Activated CD4-positive, alpha-beta T cell treated with anti-CD3 and anti-CD28 coated beads for 4 hours (primary cell): ENCODE results near the gene DIP2C.
"Not testable (repeated sequence)": the region's sequence is repeated elsewhere in the genome, so short reads cannot be mapped to it uniquely, and the experiment has no call there.

Source experiments
- DNase-seq, 2 donors: peaks; one replicate each; pipeline ENCODE4 v3.0.0-alpha.2; 2020

Gene DIP2C

DNA sequence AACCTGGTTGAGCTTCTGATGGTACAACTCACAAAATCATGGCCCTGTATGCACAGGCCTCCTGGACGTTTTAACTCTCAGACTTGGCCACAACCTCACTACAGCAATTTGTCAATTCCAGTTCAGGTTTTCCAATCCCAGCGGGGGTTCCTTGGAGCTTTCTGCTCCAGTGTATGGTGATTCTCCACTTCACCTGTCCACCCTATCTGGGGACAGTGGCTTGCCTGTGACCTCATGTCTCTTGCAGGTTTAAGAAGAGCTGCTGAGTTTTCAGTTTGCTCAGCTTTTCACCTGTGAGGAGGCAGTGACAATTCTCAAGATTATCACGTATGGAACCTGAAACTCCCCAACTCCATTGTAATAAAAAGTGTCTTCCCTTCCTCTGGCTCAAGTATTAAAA lies 254.1 kb downstream of the DIP2C start:
- no peak for DNase-seq

DNA sequence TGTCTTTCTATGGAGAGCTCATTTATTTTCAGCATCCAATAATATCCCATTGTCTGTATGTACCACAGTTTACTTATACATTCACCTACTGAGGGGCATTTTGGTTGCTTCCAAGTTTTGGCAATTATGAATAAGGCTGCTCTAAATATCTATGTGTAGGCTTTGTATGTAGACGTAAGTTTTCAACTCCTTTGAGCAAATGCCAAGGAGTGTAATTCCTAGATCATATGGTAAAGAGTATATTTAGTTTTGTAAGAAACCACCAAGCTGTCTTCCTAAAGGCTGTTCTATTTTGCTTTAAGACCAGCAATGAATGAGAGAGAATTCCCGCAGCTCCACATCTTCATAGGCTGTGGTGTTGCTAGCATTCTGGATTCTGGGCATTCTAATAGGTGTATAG lies 259.8 kb downstream of the DIP2C start:
- no peak for DNase-seq

DNA sequence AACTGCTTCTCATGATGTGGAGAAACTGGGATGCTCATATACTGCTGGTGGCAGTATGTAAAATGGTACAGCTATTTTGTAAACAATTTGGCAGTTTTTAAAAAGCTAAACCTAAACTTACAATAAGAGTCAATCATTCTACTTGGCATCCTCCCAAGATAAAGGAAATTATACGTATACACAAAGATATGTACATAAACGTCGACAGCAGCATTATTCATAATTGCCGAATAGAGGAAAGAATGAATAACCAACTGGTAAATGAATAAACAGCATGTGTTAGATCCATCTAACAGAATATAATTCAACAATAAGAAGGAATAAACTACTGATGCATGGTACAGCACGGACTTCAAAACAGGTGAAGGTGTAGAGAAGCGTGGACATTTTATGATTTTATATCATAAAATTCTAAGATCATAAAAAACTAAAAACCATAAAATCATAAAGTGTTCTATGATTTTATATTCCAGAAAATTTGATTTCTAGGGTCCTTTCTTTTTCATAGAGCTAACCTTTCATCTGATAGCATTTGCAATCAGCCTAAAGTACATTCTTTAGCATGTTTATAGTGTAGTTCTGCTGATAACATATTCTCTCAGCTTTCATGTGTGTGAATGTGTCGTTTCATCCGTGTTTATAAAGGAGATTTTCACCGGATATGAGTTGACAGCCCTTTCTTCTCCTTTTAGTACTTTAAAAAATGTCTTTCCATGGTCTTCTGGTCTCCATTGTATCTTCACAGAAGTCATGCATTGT lies 261.5 kb downstream of the DIP2C start:
- DNase-seq: no peak

DNA sequence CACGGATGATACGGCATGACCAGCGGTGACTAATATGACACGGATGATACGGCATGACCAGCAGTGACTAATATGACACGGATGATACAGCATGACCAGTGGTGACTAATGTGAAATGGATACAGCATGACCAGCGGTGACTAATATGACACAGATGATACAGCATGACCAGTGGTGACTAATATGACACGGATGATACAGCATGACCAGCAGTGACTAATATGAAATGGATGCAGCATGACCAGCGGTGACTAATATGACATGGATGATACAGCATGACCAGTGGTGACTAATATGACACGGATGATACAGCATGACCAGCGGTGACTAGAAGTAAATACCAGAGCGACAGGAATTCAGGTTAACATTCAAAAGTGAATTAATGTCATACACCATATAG lies 264.1 kb downstream of the DIP2C start:
- not testable (repeated sequence) for DNase-seq

DNA sequence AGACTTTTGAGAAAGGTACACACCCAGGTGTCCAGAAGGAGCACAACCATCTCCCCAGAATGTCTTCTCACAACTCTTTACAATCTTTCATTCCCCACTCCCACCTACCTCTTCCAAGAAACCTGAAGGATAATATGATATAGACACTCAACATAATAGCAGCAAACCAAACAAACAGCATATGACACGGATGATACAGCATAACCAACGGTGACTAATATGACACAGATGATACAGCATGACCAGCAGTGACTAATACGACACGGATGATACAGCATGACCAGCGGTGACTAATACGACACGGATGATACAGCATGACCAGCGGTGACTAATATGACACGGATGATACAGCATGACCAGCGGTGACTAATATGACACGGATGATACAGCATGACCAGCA lies 264.7 kb downstream of the DIP2C start:
- not testable (repeated sequence) for DNase-seq

DNA sequence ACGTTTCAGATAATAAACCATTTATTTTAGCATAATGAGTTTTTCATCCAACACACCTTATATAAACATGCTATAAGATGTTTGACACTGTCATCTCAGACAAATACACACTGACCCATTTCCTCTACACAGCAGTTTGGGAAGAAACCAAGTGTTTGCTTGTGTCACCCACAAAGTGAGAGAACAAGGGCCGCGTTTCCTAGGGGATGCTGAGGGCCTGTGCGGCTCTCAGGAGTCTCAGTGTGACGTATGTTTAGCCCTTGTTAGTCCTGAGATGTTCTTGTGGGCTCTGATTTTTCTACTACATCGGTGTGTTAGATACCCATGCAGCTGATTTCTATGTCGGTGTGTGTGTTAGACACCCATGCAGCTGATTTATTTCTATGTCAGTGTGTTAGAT lies 266.3 kb downstream of the DIP2C start:
- no peak for DNase-seq

DNA sequence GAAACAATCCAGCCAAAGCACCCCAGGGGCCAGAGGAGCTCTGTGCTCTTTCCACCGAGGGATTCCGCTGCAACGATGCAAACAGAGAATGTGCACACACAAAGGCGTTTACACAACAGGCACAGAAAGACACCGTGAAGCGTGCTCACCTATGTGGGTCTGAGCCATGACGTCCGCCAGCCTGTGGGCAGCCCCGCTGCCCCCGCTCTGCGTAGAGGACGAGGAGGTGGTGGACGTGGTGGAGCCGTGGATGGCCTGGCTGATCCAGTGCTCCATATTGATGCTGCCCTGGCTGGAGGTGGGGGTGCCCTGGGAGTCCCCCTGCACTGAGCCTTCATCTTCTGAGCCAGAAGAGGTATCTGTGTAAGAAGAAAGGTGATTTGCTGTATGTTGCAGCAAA lies 266.8 kb downstream of the DIP2C start:
- DNase-seq: no peak

DNA sequence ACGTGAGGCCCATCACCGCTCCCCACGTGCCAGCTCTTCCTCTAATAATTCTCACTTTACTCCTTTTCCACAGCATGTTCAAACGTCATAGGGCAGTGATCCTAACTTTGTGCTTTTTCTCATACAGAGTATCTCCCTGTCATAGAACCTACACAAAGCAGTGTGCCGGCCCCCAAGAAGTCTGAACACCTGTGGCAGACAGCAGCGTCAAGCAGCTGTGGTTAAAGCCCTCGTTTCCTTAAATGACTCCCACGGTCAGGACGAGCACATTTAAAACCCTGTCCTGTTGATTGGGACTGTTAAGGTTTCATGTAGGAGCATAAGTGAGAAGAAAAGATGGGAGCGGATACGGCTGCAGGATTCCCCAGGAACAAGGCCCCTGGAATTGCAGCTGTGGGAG lies 267.2 kb downstream of the DIP2C start:
- DNase-seq: no peak

DNA sequence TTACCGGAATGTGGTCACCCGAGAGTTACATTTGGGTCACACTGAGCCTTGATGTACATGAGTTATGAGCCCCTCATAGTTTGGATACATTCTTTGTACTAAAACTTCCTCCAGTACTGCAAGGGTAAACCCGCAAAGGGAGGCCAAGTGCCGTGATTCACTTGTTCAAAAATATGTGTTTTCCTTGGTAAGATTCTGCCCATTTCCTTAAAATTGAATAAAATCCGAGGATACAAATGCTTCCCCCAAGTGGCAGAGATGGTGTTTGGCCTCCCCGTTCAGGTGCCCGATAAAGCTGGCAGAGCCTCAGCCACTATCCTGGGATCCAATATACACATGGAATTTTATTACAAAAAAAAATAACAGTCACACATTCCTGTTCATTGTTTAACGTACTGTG lies 268.3 kb downstream of the DIP2C start:
- DNase-seq: no peak

DNA sequence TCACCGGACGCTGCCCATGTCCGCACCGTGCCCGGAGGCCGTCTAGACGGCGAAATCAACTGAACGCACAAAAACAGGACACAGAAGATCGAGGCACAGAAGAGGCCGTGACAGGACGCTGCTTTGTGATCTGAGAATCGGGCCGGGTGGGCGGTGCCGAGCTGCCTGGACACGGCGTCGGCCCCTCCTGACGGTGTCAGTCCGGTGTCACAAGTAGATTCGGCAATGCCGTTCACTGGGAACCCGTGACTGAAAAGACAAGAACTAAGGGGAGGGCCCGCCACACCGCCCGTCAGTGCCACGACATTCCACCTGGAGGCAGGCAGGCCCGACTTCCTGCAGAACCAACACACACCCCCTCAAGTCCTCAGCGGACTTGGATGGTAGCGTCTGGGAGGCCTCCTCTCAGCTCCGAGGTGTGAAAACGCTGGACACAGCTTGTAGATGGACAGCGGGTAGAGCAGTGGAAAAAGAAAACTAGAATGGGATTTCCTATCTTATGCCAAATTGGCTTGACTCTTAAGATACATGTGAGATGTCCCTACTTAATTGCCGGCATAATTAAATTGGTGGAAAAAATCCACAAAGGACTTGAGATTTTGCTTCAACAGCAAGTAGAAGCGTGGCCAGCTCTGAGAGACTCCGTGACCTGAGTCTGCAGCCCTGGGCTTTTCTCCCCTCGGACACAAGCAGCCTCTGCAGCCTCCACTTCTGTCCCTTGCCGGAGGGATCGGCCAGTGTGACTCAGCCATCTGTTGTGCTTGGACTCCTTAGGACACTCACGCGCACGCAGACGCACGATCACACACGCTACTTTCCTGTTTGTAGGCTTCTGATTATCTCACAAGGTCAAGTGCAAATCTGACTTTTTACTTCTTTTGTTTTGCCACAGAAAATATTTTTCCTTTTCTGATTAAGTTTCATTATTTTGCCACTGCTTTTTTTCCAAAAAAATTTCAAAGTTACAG lies 269.0 kb downstream of the DIP2C start:
- DNase-seq: no peak

DNA sequence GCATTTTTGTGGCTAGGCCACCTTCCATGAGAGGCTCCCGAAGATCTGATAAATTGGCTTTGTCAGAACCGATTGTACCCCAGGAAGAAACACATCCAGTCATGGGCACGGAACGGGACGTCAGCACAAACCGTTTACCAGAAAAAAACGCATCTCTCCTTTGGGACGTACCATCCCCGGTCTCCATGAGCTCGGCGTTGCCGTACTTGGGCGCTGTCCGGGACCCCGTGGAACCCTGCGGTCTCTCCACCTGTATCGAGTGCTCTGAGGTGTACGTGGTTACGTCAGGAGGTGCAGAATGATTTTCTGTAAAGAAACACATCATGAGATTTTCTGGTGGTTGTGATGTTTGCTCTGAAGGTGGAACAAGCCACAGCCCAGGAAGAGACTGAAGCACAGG lies 270.6 kb downstream of the DIP2C start:
- no peak for DNase-seq

DNA sequence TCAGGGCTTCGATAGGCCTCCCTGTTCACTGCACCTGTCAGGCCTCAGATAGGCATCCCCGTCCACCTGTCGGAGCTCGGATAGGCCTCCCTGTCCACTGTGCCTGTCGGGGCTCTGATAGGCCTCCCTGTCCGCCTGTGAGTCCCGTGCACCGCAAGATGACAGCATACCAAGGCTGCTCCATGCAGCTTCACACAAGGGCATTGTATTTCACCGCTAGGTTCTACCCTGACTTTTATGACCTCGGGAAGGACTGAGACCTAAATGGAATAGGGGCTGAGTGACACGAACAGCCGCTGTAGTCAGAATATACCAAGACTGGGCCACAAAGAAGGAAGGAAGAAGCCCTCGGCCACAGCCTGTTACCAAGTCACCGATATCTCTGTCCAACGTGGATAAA lies 271.2 kb downstream of the DIP2C start:
- no peak for DNase-seq

DNA sequence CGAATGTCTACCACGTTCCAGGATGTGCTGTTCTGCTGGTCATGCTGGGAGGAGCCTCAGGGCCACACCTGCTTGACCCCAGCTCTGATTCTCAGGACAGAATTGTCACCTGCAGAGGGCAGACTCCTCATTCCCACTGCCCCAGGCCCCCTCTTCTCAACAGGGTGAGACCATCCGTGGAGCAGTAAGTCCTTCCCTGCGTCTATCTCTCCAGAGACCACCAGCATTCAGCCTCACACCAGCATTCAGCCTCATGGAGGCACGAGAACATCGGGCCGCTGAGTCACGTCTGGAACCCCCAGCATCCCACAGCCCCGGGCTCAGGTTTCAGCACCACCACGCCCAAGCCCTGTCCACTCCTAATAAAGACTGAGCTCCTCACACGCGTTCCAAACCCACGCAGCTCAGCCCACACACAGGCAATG lies 273.4 kb downstream of the DIP2C start:
- DNase-seq: no peak

DNA sequence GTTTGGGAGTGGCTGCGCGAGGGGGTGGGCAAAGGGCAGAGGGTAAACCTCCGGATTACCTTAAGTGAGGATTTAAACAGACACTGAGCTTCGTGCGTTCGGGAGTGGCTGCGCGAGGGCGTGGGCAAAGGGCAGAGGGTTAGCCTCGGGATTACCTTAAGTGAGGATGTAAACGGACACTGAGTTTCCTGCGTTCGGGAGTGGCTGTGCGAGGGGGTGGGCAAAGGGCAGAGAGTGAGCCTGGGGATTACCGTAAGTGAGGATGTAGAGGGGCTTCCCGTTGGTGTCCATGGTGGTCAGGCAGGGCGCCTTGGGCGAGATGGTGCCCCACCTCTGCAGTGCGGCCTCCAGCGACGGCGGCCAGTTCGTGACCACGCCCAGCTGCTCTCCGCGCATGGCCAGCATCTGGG lies 275.8 kb downstream of the DIP2C start:
- DNase-seq: no peak

DNA sequence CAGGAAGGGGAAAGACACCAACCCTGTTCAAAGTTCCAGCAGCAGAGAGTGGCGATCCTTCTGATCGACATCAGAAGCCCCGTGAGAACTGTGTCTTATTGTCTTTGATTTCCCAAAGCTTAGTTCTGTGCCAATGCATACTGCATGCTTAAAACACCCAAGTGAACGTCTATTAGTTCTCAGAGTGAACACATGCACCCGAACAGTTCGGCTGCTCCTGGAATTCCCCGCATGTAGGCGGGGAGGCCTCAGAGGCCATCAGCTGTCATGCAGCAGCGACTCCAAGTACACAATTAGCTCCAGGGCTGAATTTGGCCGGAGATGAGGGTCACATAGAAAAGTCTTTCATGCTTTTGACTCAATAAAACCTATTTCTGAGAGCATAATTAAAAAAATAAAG lies 277.4 kb downstream of the DIP2C start:
- DNase-seq: no peak

DNA sequence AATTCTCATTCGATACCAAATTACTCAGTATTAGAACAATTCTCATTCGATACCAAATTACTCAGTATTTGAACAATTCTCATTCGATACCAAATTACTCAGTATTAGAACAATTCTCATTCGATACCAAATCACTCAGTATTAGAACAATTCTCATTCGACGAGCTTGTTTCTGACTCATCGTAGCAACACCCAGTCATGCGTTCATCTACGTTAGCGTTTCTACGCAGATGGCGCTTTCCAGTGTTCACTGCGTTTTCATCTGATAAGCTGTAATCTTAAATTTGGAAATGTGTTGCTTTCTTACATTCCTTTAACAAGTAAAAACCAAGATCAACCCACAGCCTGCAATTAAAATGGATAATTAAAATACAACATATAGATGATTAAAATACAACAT lies 277.9 kb downstream of the DIP2C start:
- no peak for DNase-seq

DNA sequence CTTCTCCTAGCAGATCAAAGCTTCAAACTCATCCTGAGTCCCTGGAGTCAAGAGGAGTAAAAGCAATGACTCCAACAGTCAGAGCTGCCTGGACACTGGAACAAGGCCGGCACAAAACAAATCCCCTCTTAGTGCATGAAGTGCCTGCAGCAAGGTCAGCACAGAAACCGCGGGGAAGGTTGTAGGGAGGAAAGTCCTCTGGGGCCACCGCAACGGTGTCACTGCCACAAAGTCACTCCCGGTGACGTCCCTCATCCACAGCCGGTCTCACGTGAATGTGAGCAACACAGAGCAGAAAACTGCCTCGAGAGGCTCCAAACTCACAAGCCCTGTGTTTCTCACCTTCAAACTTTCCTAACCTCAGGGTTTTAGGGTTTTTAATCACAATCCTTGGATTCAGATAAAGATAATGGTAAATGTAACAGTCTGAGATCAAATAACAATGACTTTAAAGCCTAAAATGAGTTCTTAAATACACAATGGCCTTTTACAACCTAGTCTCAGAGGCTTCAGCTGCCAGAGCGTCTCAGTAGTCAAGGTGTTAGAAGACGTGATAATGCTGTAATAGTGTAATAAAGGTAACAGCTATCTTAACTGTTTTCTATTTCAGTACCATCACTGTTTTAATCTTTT lies 279.9 kb downstream of the DIP2C start:
- no peak for DNase-seq

DNA sequence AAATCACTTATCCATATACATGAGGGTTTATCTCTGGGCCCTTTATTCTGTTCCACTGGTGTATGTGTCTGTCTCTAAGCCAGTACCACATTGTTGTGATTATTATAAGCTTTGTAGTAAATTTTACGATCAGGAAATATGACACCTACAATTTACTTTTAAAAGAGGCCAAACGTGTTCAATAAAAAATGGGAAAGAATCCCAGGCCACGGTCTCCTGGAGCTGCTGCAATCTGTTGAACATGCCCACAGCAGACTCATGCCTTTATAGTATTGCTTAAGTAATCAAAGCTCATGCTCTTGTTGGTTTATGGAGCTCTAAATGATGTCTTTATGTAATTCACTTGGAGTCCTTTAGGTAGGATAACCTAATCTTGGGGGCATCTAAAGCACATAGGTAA lies 281.2 kb downstream of the DIP2C start:
- DNase-seq: no peak

DNA sequence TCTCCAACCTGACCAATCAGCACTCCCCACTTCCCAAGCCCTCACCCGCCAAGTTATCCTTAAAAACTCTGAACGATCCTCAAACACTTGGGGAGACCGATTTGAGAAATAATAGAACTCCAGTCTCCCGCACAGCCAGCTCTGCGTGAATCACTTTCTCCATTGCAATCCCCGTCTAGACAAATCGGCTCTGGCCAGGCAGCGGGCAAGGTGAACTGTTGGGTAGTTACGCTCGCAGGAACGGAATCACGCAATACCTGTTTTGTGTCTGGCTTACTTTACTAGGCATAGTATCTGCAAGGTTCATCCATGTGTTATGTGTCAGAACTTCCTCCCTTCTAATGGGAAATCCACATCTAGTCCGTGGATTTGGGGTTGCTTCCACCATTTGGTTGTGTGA lies 282.5 kb downstream of the DIP2C start:
- DNase-seq: no peak

DNA sequence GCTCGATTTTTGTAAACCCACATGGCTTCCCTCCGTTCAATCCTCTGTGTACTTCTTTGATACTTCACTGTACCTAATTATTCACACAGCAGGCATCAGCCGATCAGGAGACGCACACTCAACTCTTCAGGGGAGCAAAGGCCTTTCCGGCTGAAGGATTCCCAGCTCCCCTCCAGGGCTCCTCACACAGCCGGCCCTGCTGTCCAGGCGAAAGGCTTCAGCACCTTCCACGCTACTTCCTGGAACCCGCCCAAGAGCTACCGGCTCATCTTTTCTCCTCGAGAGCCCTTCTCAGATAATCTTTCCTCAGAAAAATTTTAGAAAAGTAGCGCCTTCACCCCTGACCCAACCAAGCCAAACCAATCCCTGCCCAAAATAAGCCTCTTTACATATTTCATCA lies 283.8 kb downstream of the DIP2C start:
- DNase-seq: no peak

DNA sequence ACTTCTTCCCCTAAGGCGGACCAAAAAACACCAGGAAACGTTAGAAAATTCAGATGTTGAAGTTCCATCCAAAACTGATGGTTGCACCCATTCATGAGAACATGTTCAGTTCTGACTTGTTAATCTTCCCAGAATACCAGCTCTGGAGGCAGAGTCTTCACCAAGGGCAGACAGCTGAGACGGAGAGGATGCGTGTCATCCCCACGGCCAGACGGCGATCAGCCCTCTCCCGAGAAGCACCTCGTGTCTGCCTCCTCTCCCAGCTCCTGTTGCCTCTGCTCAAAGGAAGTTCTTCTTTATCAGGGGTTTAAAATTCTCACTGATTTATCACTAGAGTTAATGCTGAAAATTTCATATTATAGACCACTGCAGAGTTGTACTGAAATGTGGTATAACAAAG lies 284.5 kb downstream of the DIP2C start:
- no peak for DNase-seq

DNA sequence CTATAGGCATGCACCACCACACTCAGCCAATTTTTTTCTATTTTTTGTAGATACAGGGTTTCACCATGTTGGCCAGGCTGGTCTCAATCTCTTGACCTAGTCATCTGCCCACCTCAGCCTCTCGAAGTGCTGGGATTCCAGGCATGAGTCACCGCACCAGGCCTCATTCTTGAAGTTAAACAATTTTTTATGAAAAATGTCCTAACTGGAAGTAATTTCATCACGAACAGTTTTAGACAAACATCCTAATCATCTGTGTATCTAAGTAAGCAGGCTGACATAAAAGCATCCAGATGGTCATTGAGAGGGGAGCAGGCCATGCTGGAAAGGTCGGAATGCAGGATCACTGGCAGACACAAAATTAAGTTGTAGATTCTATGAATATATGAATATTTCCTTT lies 285.1 kb downstream of the DIP2C start:
- no peak for DNase-seq

DNA sequence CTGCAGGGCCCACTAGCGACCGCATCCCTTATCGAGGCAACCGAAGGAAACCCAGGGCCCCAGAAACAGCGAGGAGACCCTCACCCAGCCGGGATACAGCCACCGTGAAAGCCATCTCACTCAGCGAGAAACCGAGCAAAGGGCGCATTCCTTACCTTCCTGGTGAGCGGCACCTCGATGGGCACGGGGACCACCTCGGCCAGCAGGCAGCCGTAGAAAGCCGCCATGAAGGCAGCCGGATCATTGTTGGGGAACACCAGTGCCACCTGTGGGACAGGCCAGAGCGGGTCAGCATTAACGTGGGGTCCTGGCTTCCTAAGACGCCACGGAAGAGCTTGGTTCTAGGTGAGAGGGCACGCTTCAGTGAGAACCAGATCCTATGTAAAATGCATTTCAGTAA lies 290.5 kb downstream of the DIP2C start:
- DNase-seq: no peak
